Measurements from ENCODE around the gene ANO2.
A peak's percentile ranks its signal among the peaks of the same experiment; 100 is the strongest.

ANO2 gene

DNA sequence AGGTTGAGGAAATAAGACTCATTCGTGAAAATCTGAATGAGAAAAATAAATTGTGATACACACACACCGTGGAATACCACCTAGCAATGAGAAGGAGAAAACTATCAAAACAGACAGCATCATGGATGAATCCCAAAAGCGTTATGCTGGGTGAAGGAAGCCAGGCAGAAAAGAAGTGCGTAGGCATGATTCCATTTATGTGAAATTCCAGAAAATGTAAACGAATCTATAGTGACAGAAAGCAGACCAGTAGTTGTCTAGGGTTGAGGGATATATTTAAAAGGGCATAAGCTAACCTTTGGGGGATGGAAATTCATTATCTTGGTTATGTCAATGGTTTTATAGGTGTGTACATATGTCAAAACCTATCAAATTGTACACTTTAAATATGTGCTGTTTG lies 42.5 kb upstream of the ANO2 start:
- H2BK5ac ChIP-seq (ENCODE audit: low read length): no peak overlapping the region
- H2BK15ac ChIP-seq (ENCODE audit: low read length): no peak overlapping the region
- H3K9me3 ChIP-seq (replicated peaks in 1 of 2; ENCODE audit: control insufficient read depth in 2 of 2, insufficient read depth in 1 of 2, low read depth in 1 of 2, low read length in 2 of 2): no peaks in the 10 kb centered on the region
- H2BK12ac ChIP-seq (ENCODE audit: low read length): no peak overlapping the region
- H2BK120ac ChIP-seq (ENCODE audit: low read depth, low read length): no peak overlapping the region
- no peak overlapping the region for H4K91ac ChIP-seq (ENCODE audit: low read depth, low read length, poor library complexity)
- H3K27ac ChIP-seq (replicated peaks; ENCODE audit: low read length): no peak overlapping the region
- H3K23ac ChIP-seq (ENCODE audit: low read depth, low read length, poor library complexity): no peak overlapping the region
- H3K14ac ChIP-seq (ENCODE audit: low read length): no peak overlapping the region
- no peak overlapping the region for H2AFZ ChIP-seq (ENCODE audit: low read length)
- H3K18ac ChIP-seq (ENCODE audit: low read length): no peak overlapping the region
- H3K27me3 ChIP-seq (ENCODE audit: control insufficient read depth in 3 of 3, insufficient read depth in 3 of 3, low read depth in 1 of 3, low read length in 3 of 3): peaks cover 0 to 3% (median 0%) of the 10 kb centered on the region in 3 experiments
- H4K8ac ChIP-seq (ENCODE audit: low read depth, low read length): no peak overlapping the region
- no peak for DNase-seq (ENCODE audit: low spot score)
- no peak overlapping the region for H2AK5ac ChIP-seq (ENCODE audit: low read depth, low read length)
- H3K4me3 ChIP-seq (ENCODE audit: low read length in 2 of 2): no peak overlapping the region
- H3K9ac ChIP-seq (ENCODE audit: low read depth, low read length, poor library complexity): no peak overlapping the region
- H3K79me1 ChIP-seq (ENCODE audit: low read depth, low read length): no peaks in the 10 kb centered on the region
- no peak overlapping the region for H3K4ac ChIP-seq (ENCODE audit: low read length)
- WGBS, 2 donors (ENCODE audit: extremely low coverage in 2 of 2, insufficient read length in 2 of 2, insufficient replicate concordance in 1 of 2): no CpG with 5 or more reads among the region's 5 CpGs
- no peak overlapping the region for H3K4me2 ChIP-seq (ENCODE audit: insufficient read depth, low read length, poor library complexity, severe bottlenecking)
- H3K36me3 ChIP-seq (replicated peaks in 1 of 2; ENCODE audit: control insufficient read depth in 2 of 2, insufficient read depth in 2 of 2, low read length in 2 of 2): no peaks in the 10 kb centered on the region
- peaks cover 16 to 18% of the 10 kb centered on the region in 2 donors for H3K4me1 ChIP-seq (ENCODE audit: control insufficient read depth in 2 of 2, insufficient read depth in 1 of 2, low read depth in 1 of 2, low read length in 2 of 2)

- Histone ChIP-seq H3K4me1 (ENCODE audit: control insufficient read depth in 2 of 2, insufficient read depth in 1 of 2, low read depth in 1 of 2, low read length in 2 of 2) (peaks cover 16 to 18% of the 10 kb centered on the region in 2 donors), H3K23ac (ENCODE audit: low read depth, low read length, poor library complexity) (no peak overlapping the region), H2BK120ac (ENCODE audit: low read depth, low read length) (peak overlapping the region; percentile 2), H3K9me3 (replicated peaks in 1 of 2; ENCODE audit: control insufficient read depth in 2 of 2, insufficient read depth in 1 of 2, low read depth in 1 of 2, low read length in 2 of 2) (no peaks in the 10 kb centered on the region), H3K36me3 (replicated peaks in 1 of 2; ENCODE audit: control insufficient read depth in 2 of 2, insufficient read depth in 2 of 2, low read length in 2 of 2) (no peaks in the 10 kb centered on the region), H3K4me2 (ENCODE audit: insufficient read depth, low read length, poor library complexity, severe bottlenecking) (no peak overlapping the region), H2AK5ac (ENCODE audit: low read depth, low read length) (peak overlapping the region; percentile 89), H2BK12ac (ENCODE audit: low read length) (no peak overlapping the region), H3K27me3 (ENCODE audit: control insufficient read depth in 3 of 3, insufficient read depth in 3 of 3, low read depth in 1 of 3, low read length in 3 of 3) (peaks cover 0 to 3% (median 0%) of the 10 kb centered on the region in 3 experiments), H3K18ac (ENCODE audit: low read length) (peak overlapping the region; percentile 77), H4K8ac (ENCODE audit: low read depth, low read length) (no peak overlapping the region), H2AFZ (ENCODE audit: low read length) (no peak overlapping the region), H3K27ac (replicated peaks; ENCODE audit: low read length) (no peak overlapping the region), H3K14ac (ENCODE audit: low read length) (no peak overlapping the region), H3K9ac (ENCODE audit: low read depth, low read length, poor library complexity) (peak overlapping the region; percentile 25), H3K79me1 (ENCODE audit: low read depth, low read length) (no peaks in the 10 kb centered on the region), H2BK5ac (ENCODE audit: low read length) (peak overlapping the region; percentile 45), H2BK15ac (ENCODE audit: low read length) (no peak overlapping the region), H4K91ac (ENCODE audit: low read depth, low read length, poor library complexity) (no peak overlapping the region), H3K4me3 (ENCODE audit: low read length in 2 of 2) (no peak overlapping the region), H3K4ac (ENCODE audit: low read length) (no peak overlapping the region)
- WGBS, 2 donors (ENCODE audit: extremely low coverage in 2 of 2, insufficient read length in 2 of 2, insufficient replicate concordance in 1 of 2): no CpG with 5 or more reads among the region's 8 CpGs
- no peak for DNase-seq (ENCODE audit: low spot score)
These were observed 40.4 kb upstream of the ANO2 start for GRCh38 chr12:5985471-5985870.

DNA sequence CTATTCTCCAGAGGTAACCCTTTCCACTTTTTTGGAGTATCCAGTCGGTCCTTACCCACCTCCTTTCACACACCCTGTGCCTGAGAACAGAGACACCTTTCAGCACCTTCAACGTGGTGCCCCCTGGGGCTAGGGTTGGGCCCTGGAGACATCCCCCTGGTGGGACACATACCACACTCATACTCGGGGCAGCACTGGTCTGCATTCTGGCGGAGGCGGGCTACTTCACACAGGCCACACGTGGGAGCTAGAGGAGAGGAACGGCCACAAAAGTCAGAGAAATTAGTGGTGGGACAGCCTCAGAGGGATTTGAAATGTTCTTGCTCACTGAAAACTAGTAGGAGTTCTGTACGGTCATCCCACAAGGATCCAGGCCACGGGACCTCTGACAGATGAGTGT lies 39.8 kb upstream of the ANO2 start:
- peak overlapping the region; percentile 2 for H2BK120ac ChIP-seq (ENCODE audit: low read depth, low read length)
- DNase-seq (ENCODE audit: low spot score): no peak
- no peaks in the 10 kb centered on the region for H3K79me1 ChIP-seq (ENCODE audit: low read depth, low read length)
- no peak overlapping the region for H3K9ac ChIP-seq (ENCODE audit: low read depth, low read length, poor library complexity)
- no peak overlapping the region for H4K91ac ChIP-seq (ENCODE audit: low read depth, low read length, poor library complexity)
- peaks cover 0 to 3% (median 0%) of the 10 kb centered on the region in 3 experiments for H3K27me3 ChIP-seq (ENCODE audit: control insufficient read depth in 3 of 3, insufficient read depth in 3 of 3, low read depth in 1 of 3, low read length in 3 of 3)
- no peak overlapping the region for H3K4ac ChIP-seq (ENCODE audit: low read length)
- no peak overlapping the region for H3K4me2 ChIP-seq (ENCODE audit: insufficient read depth, low read length, poor library complexity, severe bottlenecking)
- no peaks in the 10 kb centered on the region for H3K9me3 ChIP-seq (replicated peaks in 1 of 2; ENCODE audit: control insufficient read depth in 2 of 2, insufficient read depth in 1 of 2, low read depth in 1 of 2, low read length in 2 of 2)
- no peak overlapping the region for H3K4me3 ChIP-seq (ENCODE audit: low read length in 2 of 2)
- no peak overlapping the region for H2BK12ac ChIP-seq (ENCODE audit: low read length)
- no peak overlapping the region for H3K27ac ChIP-seq (replicated peaks; ENCODE audit: low read length)
- peak overlapping the region; percentile 45 for H2BK5ac ChIP-seq (ENCODE audit: low read length)
- H2AK5ac ChIP-seq (ENCODE audit: low read depth, low read length): peak overlapping the region; percentile 89
- peaks cover 16 to 18% of the 10 kb centered on the region in 2 donors for H3K4me1 ChIP-seq (ENCODE audit: control insufficient read depth in 2 of 2, insufficient read depth in 1 of 2, low read depth in 1 of 2, low read length in 2 of 2)
- no peaks in the 10 kb centered on the region for H3K36me3 ChIP-seq (replicated peaks in 1 of 2; ENCODE audit: control insufficient read depth in 2 of 2, insufficient read depth in 2 of 2, low read length in 2 of 2)
- peak overlapping the region; percentile 57 for H3K18ac ChIP-seq (ENCODE audit: low read length)
- no CpG with 5 or more reads among the region's 9 CpGs for WGBS, 2 donors (ENCODE audit: extremely low coverage in 2 of 2, insufficient read length in 2 of 2, insufficient replicate concordance in 1 of 2)
- no peak overlapping the region for H2AFZ ChIP-seq (ENCODE audit: low read length)
- H3K23ac ChIP-seq (ENCODE audit: low read depth, low read length, poor library complexity): no peak overlapping the region
- no peak overlapping the region for H4K8ac ChIP-seq (ENCODE audit: low read depth, low read length)
- H2BK15ac ChIP-seq (ENCODE audit: low read length): no peak overlapping the region
- peak overlapping the region; percentile 72 for H3K14ac ChIP-seq (ENCODE audit: low read length)

DNA sequence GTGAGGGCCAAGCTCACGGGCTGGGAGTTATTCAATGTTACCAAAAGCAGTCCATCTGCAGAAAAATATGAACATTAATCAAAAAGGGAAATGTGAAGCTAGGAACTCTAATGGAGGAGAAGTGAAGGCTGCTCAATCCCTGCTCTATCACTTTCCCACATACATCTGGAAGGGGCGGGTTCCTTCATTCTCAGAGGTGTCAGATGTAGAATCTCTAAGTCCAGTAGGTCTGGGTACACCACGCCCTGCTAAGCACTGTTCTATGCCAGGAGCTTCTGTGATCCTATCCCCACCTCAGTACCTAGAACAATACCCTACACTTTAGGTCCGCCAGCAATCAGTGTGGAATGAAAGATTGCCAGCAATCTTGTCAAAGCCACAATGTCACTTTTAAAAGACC lies 37.0 kb upstream of the ANO2 start:
- Histone ChIP-seq H2BK15ac (ENCODE audit: low read length) (no peak overlapping the region), H3K18ac (ENCODE audit: low read length) (no peak overlapping the region), H3K9me3 (replicated peaks in 1 of 2; ENCODE audit: control insufficient read depth in 2 of 2, insufficient read depth in 1 of 2, low read depth in 1 of 2, low read length in 2 of 2) (no peaks in the 10 kb centered on the region), H2BK12ac (ENCODE audit: low read length) (no peak overlapping the region), H4K8ac (ENCODE audit: low read depth, low read length) (no peak overlapping the region), H3K27me3 (ENCODE audit: control insufficient read depth in 3 of 3, insufficient read depth in 3 of 3, low read depth in 1 of 3, low read length in 3 of 3) (peaks cover 0 to 3% (median 0%) of the 10 kb centered on the region in 3 experiments), H3K36me3 (replicated peaks in 1 of 2; ENCODE audit: control insufficient read depth in 2 of 2, insufficient read depth in 2 of 2, low read length in 2 of 2) (no peaks in the 10 kb centered on the region), H2BK5ac (ENCODE audit: low read length) (no peak overlapping the region), H2BK120ac (ENCODE audit: low read depth, low read length) (no peak overlapping the region), H3K4me2 (ENCODE audit: insufficient read depth, low read length, poor library complexity, severe bottlenecking) (no peak overlapping the region), H4K91ac (ENCODE audit: low read depth, low read length, poor library complexity) (no peak overlapping the region), H3K27ac (replicated peaks; ENCODE audit: low read length) (no peak overlapping the region), H3K9ac (ENCODE audit: low read depth, low read length, poor library complexity) (no peak overlapping the region), H2AFZ (ENCODE audit: low read length) (no peak overlapping the region), H3K14ac (ENCODE audit: low read length) (no peak overlapping the region), H2AK5ac (ENCODE audit: low read depth, low read length) (no peak overlapping the region), H3K4me3 (ENCODE audit: low read length in 2 of 2) (no peak overlapping the region), H3K23ac (ENCODE audit: low read depth, low read length, poor library complexity) (peak overlapping the region; percentile 38), H3K79me1 (ENCODE audit: low read depth, low read length) (no peaks in the 10 kb centered on the region), H3K4me1 (ENCODE audit: control insufficient read depth in 2 of 2, insufficient read depth in 1 of 2, low read depth in 1 of 2, low read length in 2 of 2) (peaks cover 10 to 12% of the 10 kb centered on the region in 2 donors), H3K4ac (ENCODE audit: low read length) (no peak overlapping the region)
- no peak for DNase-seq (ENCODE audit: low spot score)
- WGBS, 2 donors (ENCODE audit: extremely low coverage in 2 of 2, insufficient read length in 2 of 2, insufficient replicate concordance in 1 of 2): no CpG with 5 or more reads among the region's 4 CpGs
